ENCODE results near the gene PFKL.
"Not testable (repeated sequence)": the region's sequence is repeated elsewhere in the genome, so short reads cannot be mapped to it uniquely, and the experiment has no call there.

Gene PFKL

GRCh38 chr21:44337941-44338895 lies 38.4 kb downstream of the PFKL start:
- Mint-ChIP-seq H3K9me3 (no peaks in the 10 kb centered on the region), H3K27me3 (no peaks in the 10 kb centered on the region), H3K36me3 (ENCODE audit: low read depth) (peaks cover 46% of the 10 kb centered on the region), H3K4me1 (ENCODE audit: low read depth) (peaks cover 23% of the 10 kb centered on the region), H3K4me3 (peak overlapping the region; percentile 44), H3K27ac (peak overlapping the region; percentile 99)
- intact Hi-C loops (cut with micrococcal nuclease): loop anchor here (2.0 to 10.0 kb wide), 3 partner anchors 15 to 117 kb away; partner anchors contain the start of genes LRRC3 and TRPM2

GRCh38 chr21:44338971-44339910 lies 39.4 kb downstream of the PFKL start, which contains the start of gene CFAP410:
Gene CFAP410, minus strand, starts transcription at chr21:44339390. Its CDS starts 196 bp downstream, at chr21:44339194.
- Mint-ChIP-seq H3K9me3 (no peaks in the 10 kb centered on the region), H3K27ac (peak within 1 kb of the TSS; percentile 99), H3K4me1 (ENCODE audit: low read depth) (peaks cover 23% of the 10 kb centered on the region), H3K36me3 (ENCODE audit: low read depth) (peaks cover 37% of the 10 kb centered on the region), H3K27me3 (peaks cover 6% of the 10 kb centered on the region), H3K4me3 (peak within 1 kb of the TSS; percentile 85)
- intact Hi-C loops (cut with micrococcal nuclease): loop anchor here (1.0 to 10.0 kb wide), 4 partner anchors 14 to 116 kb away; partner anchors contain the start of genes LRRC3 and TRPM2

GRCh38 chr21:44341726-44342458 lies 42.0 kb downstream of the PFKL start:
- peaks cover 12% of the 10 kb centered on the region for H3K36me3 Mint-ChIP-seq (ENCODE audit: low read depth)
- H3K4me1 Mint-ChIP-seq (ENCODE audit: low read depth): peaks cover 31% of the 10 kb centered on the region
- H3K4me3 Mint-ChIP-seq; intact Hi-C loops (cut with micrococcal nuclease); H3K27ac Mint-ChIP-seq; H3K9me3 Mint-ChIP-seq: not testable (repeated sequence)
- H3K27me3 Mint-ChIP-seq: peaks cover 29% of the 10 kb centered on the region

- peaks cover 30% of the 10 kb centered on the region for H3K4me1 Mint-ChIP-seq (ENCODE audit: low read depth)
- H3K36me3 Mint-ChIP-seq (ENCODE audit: low read depth); H3K9me3 Mint-ChIP-seq; intact Hi-C loops (cut with micrococcal nuclease); H3K27ac Mint-ChIP-seq; H3K4me3 Mint-ChIP-seq: not testable (repeated sequence)
- peaks cover 38% of the 10 kb centered on the region for H3K27me3 Mint-ChIP-seq
Observed at GRCh38 chr21:44342981-44343380, 43.1 kb downstream of the PFKL start.

- H3K9me3 Mint-ChIP-seq: no peaks in the 10 kb centered on the region
- H3K27ac Mint-ChIP-seq: no peak overlapping the region
- no peaks in the 10 kb centered on the region for H3K36me3 Mint-ChIP-seq (ENCODE audit: low read depth)
- no peak overlapping the region for H3K4me3 Mint-ChIP-seq
- intact Hi-C loops (cut with micrococcal nuclease): no loop called here
- peaks cover 54% of the 10 kb centered on the region for H3K27me3 Mint-ChIP-seq
- peaks cover 20% of the 10 kb centered on the region for H3K4me1 Mint-ChIP-seq (ENCODE audit: low read depth)
Observed at GRCh38 chr21:44344541-44345183, 44.8 kb downstream of the PFKL start.

- H3K4me1 Mint-ChIP-seq (ENCODE audit: low read depth): peaks cover 12% of the 10 kb centered on the region
- H3K27me3 Mint-ChIP-seq: peaks cover 58% of the 10 kb centered on the region
- no peak overlapping the region for H3K27ac Mint-ChIP-seq
- no peaks in the 10 kb centered on the region for H3K9me3 Mint-ChIP-seq
- intact Hi-C loops (cut with micrococcal nuclease): no loop called here
- no peak overlapping the region for H3K4me3 Mint-ChIP-seq
- H3K36me3 Mint-ChIP-seq (ENCODE audit: low read depth): no peaks in the 10 kb centered on the region
Observed at GRCh38 chr21:44345495-44345894, 45.6 kb downstream of the PFKL start.

GRCh38 chr21:44347911-44348451 lies 48.1 kb downstream of the PFKL start:
- intact Hi-C loops (cut with micrococcal nuclease): no loop called here

GRCh38 chr21:44348861-44349260 lies 49.0 kb downstream of the PFKL start:
- Mint-ChIP-seq H3K27me3 (peaks cover 65% of the 10 kb centered on the region), H3K27ac (no peak overlapping the region), H3K36me3 (ENCODE audit: low read depth) (no peaks in the 10 kb centered on the region), H3K4me1 (ENCODE audit: low read depth) (peaks cover 39% of the 10 kb centered on the region), H3K4me3 (peak overlapping the region; percentile 24), H3K9me3 (no peaks in the 10 kb centered on the region)
- intact Hi-C loops (cut with micrococcal nuclease): no loop called here

More at GRCh38 chr21:44347911-44348451, 48.1 kb downstream of the PFKL start:
- peaks cover 30% of the 10 kb centered on the region for H3K4me1 Mint-ChIP-seq (ENCODE audit: low read depth)
- H3K36me3 Mint-ChIP-seq (ENCODE audit: low read depth): no peaks in the 10 kb centered on the region
- peaks cover 67% of the 10 kb centered on the region for H3K27me3 Mint-ChIP-seq
- H3K27ac Mint-ChIP-seq: no peak overlapping the region
- no peaks in the 10 kb centered on the region for H3K9me3 Mint-ChIP-seq
- no peak overlapping the region for H3K4me3 Mint-ChIP-seq

GRCh38 chr21:44349416-44349846 lies 49.6 kb downstream of the PFKL start:
- intact Hi-C loops (cut with micrococcal nuclease): no loop called here
- peaks cover 43% of the 10 kb centered on the region for H3K4me1 Mint-ChIP-seq (ENCODE audit: low read depth)
- peak overlapping the region; percentile 45 for H3K4me3 Mint-ChIP-seq
- H3K9me3 Mint-ChIP-seq: no peaks in the 10 kb centered on the region
- no peak overlapping the region for H3K27ac Mint-ChIP-seq
- H3K27me3 Mint-ChIP-seq: peaks cover 59% of the 10 kb centered on the region
- H3K36me3 Mint-ChIP-seq (ENCODE audit: low read depth): peaks cover 3% of the 10 kb centered on the region

- Mint-ChIP-seq H3K4me1 (ENCODE audit: low read depth) (peaks cover 43% of the 10 kb centered on the region), H3K27me3 (peaks cover 53% of the 10 kb centered on the region), H3K4me3 (peak overlapping the region; percentile 51), H3K36me3 (ENCODE audit: low read depth) (peaks cover 10% of the 10 kb centered on the region), H3K27ac (no peak overlapping the region), H3K9me3 (no peaks in the 10 kb centered on the region)
- intact Hi-C loops (cut with micrococcal nuclease): no loop called here
Observed at GRCh38 chr21:44349847-44350772, 50.3 kb downstream of the PFKL start.

GRCh38 chr21:44350773-44351481 lies 51.1 kb downstream of the PFKL start:
- Mint-ChIP-seq H3K27ac (peak overlapping the region; percentile 15), H3K9me3 (no peaks in the 10 kb centered on the region), H3K4me3 (peak overlapping the region; percentile 51), H3K36me3 (ENCODE audit: low read depth) (peaks cover 17% of the 10 kb centered on the region), H3K27me3 (peaks cover 46% of the 10 kb centered on the region), H3K4me1 (ENCODE audit: low read depth) (peaks cover 51% of the 10 kb centered on the region)
- intact Hi-C loops (cut with micrococcal nuclease): no loop called here

All from dendritic cell treated with granulocyte-macrophage colony-stimulating factor and Interleukin-4, amounts not matched to agents 40 ng/mL and 50 ng/mL, for 4 days (primary cell).